Measurements from ENCODE around the gene POP5. TPM values are rescaled to one million over a fixed set of nuclear protein-coding genes. Genes with fewer than 3 reads are reported as not detected.
"Not testable (repeated sequence)": the region's sequence is repeated elsewhere in the genome, so short reads cannot be mapped to it uniquely, and the experiment has no call there.

POP5 gene
- total and polyA plus RNA-seq, 8 donors = 37.9 to 52.6 (median 49.6) TPM

DNA sequence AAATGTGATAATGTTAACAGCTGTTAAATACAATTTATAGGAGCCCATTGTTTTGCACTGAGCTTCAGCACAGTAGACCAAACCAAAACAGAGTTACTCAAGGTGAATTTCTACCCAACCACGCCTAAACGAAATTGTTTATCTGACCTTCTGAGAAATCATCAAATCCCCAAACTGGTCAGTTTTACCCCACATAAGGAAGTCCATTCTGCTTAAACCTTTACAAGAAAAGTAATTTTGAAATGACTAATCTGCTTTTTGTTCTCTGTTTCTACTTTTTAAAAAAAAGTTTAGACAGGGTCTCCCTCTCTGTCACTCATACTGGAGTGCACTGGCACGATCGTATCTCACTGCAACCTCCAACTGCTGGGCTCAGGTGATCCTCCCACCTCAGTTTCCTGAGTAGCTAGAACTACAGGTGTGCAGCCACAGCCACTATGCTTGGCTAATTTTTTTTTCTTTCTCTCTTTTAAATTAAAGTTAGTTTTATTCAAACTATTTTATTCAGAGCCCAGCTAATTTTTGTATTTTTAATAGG, 48.4 kb downstream of the POP5 start:
- Histone ChIP-seq H3K36me3 (no peaks in the 10 kb centered on the region), H3K9me3 (no peaks in the 10 kb centered on the region), H3K27me3 (no peaks in the 10 kb centered on the region), H3K4me3 (no peak overlapping the region), H3K27ac (no peak overlapping the region), H3K4me1 (peaks cover 27 to 56% of the 10 kb centered on the region in 2 donors)
- intact Hi-C loops (cut with DNase I) = no loop called here
- ATAC-seq (no peak), DNase-seq (no peak)
- TF ChIP-seq, protein P1, sequence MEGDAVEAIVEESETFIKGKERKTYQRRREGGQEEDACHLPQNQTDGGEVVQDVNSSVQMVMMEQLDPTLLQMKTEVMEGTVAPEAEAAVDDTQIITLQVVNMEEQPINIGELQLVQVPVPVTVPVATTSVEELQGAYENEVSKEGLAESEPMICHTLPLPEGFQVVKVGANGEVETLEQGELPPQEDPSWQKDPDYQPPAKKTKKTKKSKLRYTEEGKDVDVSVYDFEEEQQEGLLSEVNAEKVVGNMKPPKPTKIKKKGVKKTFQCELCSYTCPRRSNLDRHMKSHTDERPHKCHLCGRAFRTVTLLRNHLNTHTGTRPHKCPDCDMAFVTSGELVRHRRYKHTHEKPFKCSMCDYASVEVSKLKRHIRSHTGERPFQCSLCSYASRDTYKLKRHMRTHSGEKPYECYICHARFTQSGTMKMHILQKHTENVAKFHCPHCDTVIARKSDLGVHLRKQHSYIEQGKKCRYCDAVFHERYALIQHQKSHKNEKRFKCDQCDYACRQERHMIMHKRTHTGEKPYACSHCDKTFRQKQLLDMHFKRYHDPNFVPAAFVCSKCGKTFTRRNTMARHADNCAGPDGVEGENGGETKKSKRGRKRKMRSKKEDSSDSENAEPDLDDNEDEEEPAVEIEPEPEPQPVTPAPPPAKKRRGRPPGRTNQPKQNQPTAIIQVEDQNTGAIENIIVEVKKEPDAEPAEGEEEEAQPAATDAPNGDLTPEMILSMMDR (IDR thresholded peaks at IDR 0.05) = no peak

DNA sequence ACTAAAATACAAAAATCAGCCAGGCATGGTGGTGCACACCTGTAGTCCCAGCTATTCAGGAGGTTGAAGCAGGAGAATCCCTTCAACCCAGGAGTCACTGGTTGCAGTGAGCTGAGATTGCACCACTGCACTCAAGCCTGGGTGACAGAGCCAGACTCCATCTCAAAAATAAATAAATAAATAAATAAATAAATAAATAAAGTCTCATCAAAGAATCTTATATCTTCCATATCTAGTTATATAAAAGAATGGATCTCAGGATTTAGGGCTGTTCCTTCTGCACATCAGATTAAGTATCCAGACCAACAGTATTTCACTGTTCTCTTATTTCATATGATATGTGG, 50.8 kb downstream of the POP5 start:
- H3K36me3 ChIP-seq; H3K27me3 ChIP-seq; intact Hi-C loops (cut with DNase I); H3K9me3 ChIP-seq; ATAC-seq; DNase-seq: not testable (repeated sequence)
- H3K4me1 ChIP-seq = peaks cover 6 to 36% of the 10 kb centered on the region in 2 donors
- peak overlapping the region; percentile 89 to 95 for H3K27ac ChIP-seq
- H3K4me3 ChIP-seq = peak overlapping the region in 1 of 2 donors; percentile 78

DNA sequence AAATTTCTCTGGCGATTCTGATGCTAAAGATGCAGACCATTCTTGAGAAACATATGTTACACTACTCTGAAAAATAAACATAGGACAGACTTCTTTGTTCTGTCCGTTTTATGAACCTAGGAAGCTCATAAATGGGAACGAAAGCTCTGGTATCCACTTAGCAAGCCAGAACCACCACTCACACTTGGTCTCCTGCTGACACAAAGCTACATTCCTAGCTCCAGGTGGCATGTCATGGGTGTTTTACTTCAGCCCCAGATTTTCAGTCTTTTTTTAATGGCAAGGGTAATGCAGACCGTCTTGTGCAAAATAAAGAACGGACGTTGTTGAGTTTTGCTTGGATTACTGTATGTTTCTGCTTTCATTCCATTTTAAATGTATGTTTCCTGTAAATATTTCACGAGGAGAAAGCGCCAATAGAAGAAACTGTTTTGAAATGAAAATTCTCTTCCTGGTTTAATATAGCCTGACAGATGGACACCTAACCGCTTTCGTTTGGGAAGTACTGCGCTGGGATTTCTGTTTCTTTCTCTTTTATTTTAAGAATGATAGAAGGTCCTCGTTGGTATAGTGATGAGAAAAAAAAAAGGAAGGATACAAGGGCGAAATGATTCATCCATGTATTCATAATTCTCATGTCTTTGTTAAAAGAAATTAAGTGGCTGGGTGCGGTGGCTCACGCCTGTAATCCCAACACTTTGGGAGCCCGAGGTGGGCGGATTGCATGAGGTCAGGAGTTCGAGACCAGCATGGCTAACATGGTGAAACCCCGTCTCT, 51.4 kb downstream of the POP5 start:
- Histone ChIP-seq H3K4me1 (peaks cover 6 to 31% of the 10 kb centered on the region in 2 donors), H3K27me3 (no peaks in the 10 kb centered on the region), H3K4me3 (peak overlapping the region; percentile 59 to 78), H3K9me3 (no peaks in the 10 kb centered on the region), H3K36me3 (no peaks in the 10 kb centered on the region), H3K27ac (peak overlapping the region; percentile 89 to 95)
- intact Hi-C loops (cut with DNase I) = no loop called here
- ATAC-seq = peak; percentile 70
- TF ChIP-seq, protein P1 (IDR thresholded peaks at IDR 0.05) = no peak
- DNase-seq = peak in 1 of 4 donors; percentile 60

DNA sequence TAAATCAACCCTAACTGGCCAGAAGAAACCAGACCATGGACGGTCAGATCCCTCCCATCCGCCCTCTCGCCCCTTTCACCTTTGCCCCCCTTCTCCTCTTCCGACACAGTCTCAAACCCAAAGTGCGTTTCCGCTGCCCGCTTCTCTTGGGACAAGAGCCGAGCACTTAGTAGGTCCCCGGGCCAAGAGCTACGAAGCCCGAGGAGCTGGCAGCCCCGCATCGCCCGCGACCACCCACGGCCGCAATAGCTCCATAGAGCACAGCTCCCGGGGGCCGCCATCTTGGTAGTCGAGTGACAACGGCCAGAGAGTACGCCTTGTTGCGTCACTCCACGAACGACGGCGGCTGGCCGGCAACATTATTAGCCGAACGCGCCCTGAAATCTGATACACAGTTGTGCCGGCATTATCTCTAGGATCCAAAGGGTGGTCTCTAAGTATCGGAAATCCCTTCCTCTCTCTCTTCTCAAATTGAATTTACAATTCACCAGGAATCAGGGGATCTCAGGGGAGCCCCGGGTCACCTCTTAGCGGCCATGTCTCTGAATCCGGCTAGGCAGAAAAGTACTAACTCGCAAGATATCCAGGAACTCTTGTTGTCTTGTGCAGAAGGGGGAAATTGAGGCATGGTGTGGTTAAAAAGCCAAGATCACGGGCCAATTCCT, 52.2 kb downstream of the POP5 start, which contains the start of gene COQ5:
TSS of gene COQ5 (minus strand) at position 298 of the 665 bp plus-strand sequence. CDS start at position 281, 17 bp downstream.
- DNase-seq = peak; percentile 92 to 96 (median 93)
- ATAC-seq = peak; percentile 95
- Histone ChIP-seq H3K4me3 (peak within 1 kb of the TSS; percentile 59 to 78), H3K27me3 (no peaks in the 10 kb centered on the region), H3K36me3 (no peaks in the 10 kb centered on the region), H3K4me1 (peaks cover 6 to 31% of the 10 kb centered on the region in 2 donors), H3K27ac (peak within 1 kb of the TSS; percentile 89 to 95), H3K9me3 (no peaks in the 10 kb centered on the region)
- intact Hi-C loops (cut with DNase I) = no loop called here
- TF ChIP-seq, protein P1 (IDR thresholded peaks at IDR 0.05) = no peak

Other genes starting within 250 kb of the POP5 start
- gene MSI1, start 212.2 kb downstream of the POP5 start, total RNA-seq = 1 to 10 TPM in 1 of 2 donors, under 1 TPM in 1; 0.60 to 1.3 TPM
- 10 to 100 TPM; 12.9 to 19.3 (median 17.1) TPM for gene MSI1, start 212.2 kb downstream of the POP5 start, polyA plus RNA-seq (ENCODE audit: insufficient read length in 6 of 6)
- gene COX6A1, start 143.3 kb downstream of the POP5 start, total RNA-seq = 100 to 1,000 TPM; 308 to 311 TPM
- 100 to 1,000 TPM; 187 to 217 (median 212) TPM for gene COX6A1, start 143.3 kb downstream of the POP5 start, polyA plus RNA-seq (ENCODE audit: insufficient read length in 6 of 6)
- 10 to 100 TPM; 21.9 to 29.1 TPM for gene TRIAP1, start 135.0 kb downstream of the POP5 start, total RNA-seq
- 10 to 100 TPM; 35.1 to 42.4 (median 37.5) TPM for gene TRIAP1, start 135.0 kb downstream of the POP5 start, polyA plus RNA-seq (ENCODE audit: insufficient read length in 6 of 6)
- gene GATC, start 135.0 kb downstream of the POP5 start, total RNA-seq = 10 to 100 TPM; 30.1 TPM
- gene GATC, start 135.0 kb downstream of the POP5 start, polyA plus RNA-seq (ENCODE audit: insufficient read length in 6 of 6) = 10 to 100 TPM; 31.0 to 33.3 (median 31.8) TPM
- gene SRSF9, start 111.7 kb downstream of the POP5 start, total RNA-seq = 100 to 1,000 TPM; 120 to 136 TPM
- gene SRSF9, start 111.7 kb downstream of the POP5 start, polyA plus RNA-seq (ENCODE audit: insufficient read length in 6 of 6) = 100 to 1,000 TPM; 192 to 225 (median 202) TPM
- gene DYNLL1, start 85.3 kb downstream of the POP5 start, total RNA-seq = 100 to 1,000 TPM; 342 to 352 TPM
- 100 to 1,000 TPM; 352 to 436 (median 384) TPM for gene DYNLL1, start 85.3 kb downstream of the POP5 start, polyA plus RNA-seq (ENCODE audit: insufficient read length in 6 of 6)
- gene COQ5, start 52.2 kb downstream of the POP5 start, total RNA-seq = 10 to 100 TPM; 23.1 to 27.9 TPM
- gene COQ5, start 52.2 kb downstream of the POP5 start, polyA plus RNA-seq (ENCODE audit: insufficient read length in 6 of 6) = 10 to 100 TPM; 44.5 to 58.8 (median 51.9) TPM
- 100 to 1,000 TPM; 208 to 218 TPM for gene RNF10, start 47.0 kb downstream of the POP5 start, total RNA-seq
- 100 to 1,000 TPM; 155 to 251 (median 222) TPM for gene RNF10, start 47.0 kb downstream of the POP5 start, polyA plus RNA-seq (ENCODE audit: insufficient read length in 6 of 6)
- gene CABP1, start 59.2 kb upstream of the POP5 start, total RNA-seq = under 1 TPM; 0.37 to 0.38 TPM
- 1 to 10 TPM; 1.9 to 3.7 (median 2.7) TPM for gene CABP1, start 59.2 kb upstream of the POP5 start, polyA plus RNA-seq (ENCODE audit: insufficient read length in 6 of 6)
- gene MLEC, start 105.7 kb upstream of the POP5 start, total RNA-seq = 100 to 1,000 TPM; 178 to 180 TPM
- 100 to 1,000 TPM; 168 to 209 (median 198) TPM for gene MLEC, start 105.7 kb upstream of the POP5 start, polyA plus RNA-seq (ENCODE audit: insufficient read length in 6 of 6)
- 10 to 100 TPM; 23.3 to 28.3 TPM for gene UNC119B, start 129.1 kb upstream of the POP5 start, total RNA-seq
- 10 to 100 TPM; 45.2 to 63.2 (median 55.7) TPM for gene UNC119B, start 129.1 kb upstream of the POP5 start, polyA plus RNA-seq (ENCODE audit: insufficient read length in 6 of 6)
- 10 to 100 TPM; 17.3 to 20.6 TPM for gene ACADS, start 144.4 kb upstream of the POP5 start, total RNA-seq
- 10 to 100 TPM; 11.5 to 15.9 (median 13.2) TPM for gene ACADS, start 144.4 kb upstream of the POP5 start, polyA plus RNA-seq (ENCODE audit: insufficient read length in 6 of 6)

Measured in left lung (tissue), 10 donors.